ENCODE results near the gene CYP4F22. TPM values are rescaled to one million over a fixed set of nuclear protein-coding genes. Genes with fewer than 3 reads are reported as not detected.

Gene CYP4F22
- total RNA-seq, 1 donor from 2014 or later = not detected

DNA sequence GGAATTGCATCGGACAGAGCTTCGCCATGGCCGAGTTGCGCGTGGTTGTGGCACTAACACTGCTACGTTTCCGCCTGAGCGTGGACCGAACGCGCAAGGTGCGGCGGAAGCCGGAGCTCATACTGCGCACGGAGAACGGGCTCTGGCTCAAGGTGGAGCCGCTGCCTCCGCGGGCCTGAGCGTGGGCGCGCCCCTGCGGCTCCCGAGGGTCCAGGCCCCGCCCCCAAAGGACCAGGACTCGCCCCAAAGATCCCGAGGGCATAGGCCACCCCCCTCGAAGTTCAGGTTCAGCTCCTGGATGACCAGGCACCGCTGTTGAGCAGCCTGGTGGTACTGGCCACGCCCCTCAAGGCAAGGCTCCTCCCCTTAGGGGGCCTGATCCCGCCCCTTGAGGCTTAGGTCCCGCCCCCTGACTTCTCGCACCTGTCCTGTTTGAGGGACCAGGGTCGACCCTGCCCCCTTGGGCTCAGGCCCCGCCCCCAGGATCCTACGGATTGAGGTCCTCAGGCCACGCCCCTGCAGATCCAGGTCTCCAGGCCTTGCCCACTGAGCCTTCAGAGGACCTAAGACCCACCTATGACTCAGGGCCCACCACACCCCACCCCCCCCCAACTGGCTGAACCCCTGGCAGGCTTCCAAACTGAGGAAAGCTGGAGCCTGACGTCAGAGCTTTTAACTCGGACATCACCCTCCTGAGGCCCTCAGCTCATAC, 43.1 kb downstream of the CYP4F22 start:
- H3K9me3 Mint-ChIP-seq (ENCODE audit: unreplicated experiment) = peaks cover 8% of the 10 kb centered on the region
- peak overlapping the region; percentile 52 for H3K4me3 Mint-ChIP-seq (ENCODE audit: unreplicated experiment)
- peak; percentile 51 for DNase-seq
- TF ChIP-seq, protein P1, sequence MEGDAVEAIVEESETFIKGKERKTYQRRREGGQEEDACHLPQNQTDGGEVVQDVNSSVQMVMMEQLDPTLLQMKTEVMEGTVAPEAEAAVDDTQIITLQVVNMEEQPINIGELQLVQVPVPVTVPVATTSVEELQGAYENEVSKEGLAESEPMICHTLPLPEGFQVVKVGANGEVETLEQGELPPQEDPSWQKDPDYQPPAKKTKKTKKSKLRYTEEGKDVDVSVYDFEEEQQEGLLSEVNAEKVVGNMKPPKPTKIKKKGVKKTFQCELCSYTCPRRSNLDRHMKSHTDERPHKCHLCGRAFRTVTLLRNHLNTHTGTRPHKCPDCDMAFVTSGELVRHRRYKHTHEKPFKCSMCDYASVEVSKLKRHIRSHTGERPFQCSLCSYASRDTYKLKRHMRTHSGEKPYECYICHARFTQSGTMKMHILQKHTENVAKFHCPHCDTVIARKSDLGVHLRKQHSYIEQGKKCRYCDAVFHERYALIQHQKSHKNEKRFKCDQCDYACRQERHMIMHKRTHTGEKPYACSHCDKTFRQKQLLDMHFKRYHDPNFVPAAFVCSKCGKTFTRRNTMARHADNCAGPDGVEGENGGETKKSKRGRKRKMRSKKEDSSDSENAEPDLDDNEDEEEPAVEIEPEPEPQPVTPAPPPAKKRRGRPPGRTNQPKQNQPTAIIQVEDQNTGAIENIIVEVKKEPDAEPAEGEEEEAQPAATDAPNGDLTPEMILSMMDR (IDR thresholded peaks at IDR 0.05; ENCODE audit: partially characterized antibody, unreplicated experiment) = no peak
- H3K4me1 Mint-ChIP-seq (ENCODE audit: low read depth, unreplicated experiment) = peaks cover 3% of the 10 kb centered on the region
- H3K27ac Mint-ChIP-seq (ENCODE audit: unreplicated experiment) = no peak overlapping the region
- peaks cover 7% of the 10 kb centered on the region for H3K27me3 Mint-ChIP-seq (ENCODE audit: unreplicated experiment)
- H3K36me3 Mint-ChIP-seq (ENCODE audit: unreplicated experiment) = no peaks in the 10 kb centered on the region

DNA sequence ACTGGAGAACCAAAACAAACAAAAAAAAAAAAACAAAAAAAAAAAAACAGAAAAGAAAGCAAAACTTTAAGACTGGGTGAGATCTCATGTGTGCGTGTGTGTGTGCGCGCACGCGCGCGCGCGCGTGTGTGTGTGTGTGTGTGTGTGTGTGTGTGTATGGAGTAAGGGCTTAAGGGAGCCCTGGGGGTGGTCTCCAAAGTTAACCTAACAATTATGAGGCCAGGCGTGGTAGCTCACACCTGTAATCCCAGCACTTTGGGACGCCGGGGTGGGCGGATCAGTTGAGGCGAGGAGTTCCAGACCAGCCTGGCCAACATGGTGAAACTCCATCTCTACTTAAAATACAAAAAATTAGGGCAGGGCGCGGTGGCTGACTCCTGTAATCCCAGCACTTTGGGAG, 46.7 kb downstream of the CYP4F22 start:
- Mint-ChIP-seq H3K27ac (ENCODE audit: unreplicated experiment) (no peak overlapping the region), H3K36me3 (ENCODE audit: unreplicated experiment) (no peaks in the 10 kb centered on the region), H3K4me3 (ENCODE audit: unreplicated experiment) (peak overlapping the region; percentile 30), H3K27me3 (ENCODE audit: unreplicated experiment) (peaks cover 4% of the 10 kb centered on the region), H3K4me1 (ENCODE audit: low read depth, unreplicated experiment) (no peaks in the 10 kb centered on the region), H3K9me3 (ENCODE audit: unreplicated experiment) (peaks cover 4% of the 10 kb centered on the region)
- DNase-seq = no peak
- TF ChIP-seq, protein P1 (IDR thresholded peaks at IDR 0.05; ENCODE audit: partially characterized antibody, unreplicated experiment) = no peak

GRCh38 chr19:15555759-15556633, 47.7 kb downstream of the CYP4F22 start:
- TF ChIP-seq, protein P1 (IDR thresholded peaks at IDR 0.05; ENCODE audit: partially characterized antibody, unreplicated experiment) = peak; percentile 84
- H3K27me3 Mint-ChIP-seq (ENCODE audit: unreplicated experiment) = peaks cover 2% of the 10 kb centered on the region
- DNase-seq = peak; percentile 95
- H3K36me3 Mint-ChIP-seq (ENCODE audit: unreplicated experiment) = no peaks in the 10 kb centered on the region
- H3K27ac Mint-ChIP-seq (ENCODE audit: unreplicated experiment) = no peak overlapping the region
- no peaks in the 10 kb centered on the region for H3K4me1 Mint-ChIP-seq (ENCODE audit: low read depth, unreplicated experiment)
- peak overlapping the region; percentile 38 for H3K4me3 Mint-ChIP-seq (ENCODE audit: unreplicated experiment)
- peaks cover 2% of the 10 kb centered on the region for H3K9me3 Mint-ChIP-seq (ENCODE audit: unreplicated experiment)

DNA sequence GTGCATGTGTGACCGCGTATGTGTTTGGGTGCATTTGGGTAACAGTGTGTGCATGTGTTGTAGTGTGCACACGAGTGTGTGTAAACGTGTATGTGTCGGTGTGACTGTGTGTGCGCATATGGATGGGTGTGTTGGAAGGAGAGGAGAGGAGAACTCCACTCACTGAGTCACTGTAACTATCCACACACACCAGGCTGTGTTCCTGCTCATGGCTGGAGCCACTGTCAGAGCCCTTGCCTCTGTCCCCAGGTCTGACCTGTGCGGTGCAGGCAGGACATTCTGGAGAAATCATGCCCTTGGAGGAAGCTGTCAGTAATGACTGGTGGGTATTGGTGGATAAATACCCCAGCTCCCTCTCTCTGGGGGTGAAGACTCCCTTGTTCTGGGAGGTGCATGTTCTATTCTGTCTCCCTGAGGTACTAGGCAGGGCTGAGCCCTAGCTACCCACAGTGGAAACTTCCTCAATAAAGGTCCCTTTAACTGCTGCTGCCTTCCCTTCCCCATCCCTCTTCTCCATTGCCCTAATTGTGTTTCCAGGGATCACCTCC, 48.4 kb downstream of the CYP4F22 start:
- Mint-ChIP-seq H3K27ac (ENCODE audit: unreplicated experiment) (no peak overlapping the region), H3K36me3 (ENCODE audit: unreplicated experiment) (no peaks in the 10 kb centered on the region), H3K4me3 (ENCODE audit: unreplicated experiment) (peak overlapping the region; percentile 42), H3K4me1 (ENCODE audit: low read depth, unreplicated experiment) (no peaks in the 10 kb centered on the region), H3K27me3 (ENCODE audit: unreplicated experiment) (peaks cover 2% of the 10 kb centered on the region), H3K9me3 (ENCODE audit: unreplicated experiment) (peaks cover 2% of the 10 kb centered on the region)
- TF ChIP-seq, protein P1 (IDR thresholded peaks at IDR 0.05; ENCODE audit: partially characterized antibody, unreplicated experiment) = no peak
- DNase-seq = no peak
